Panc1 (cell line): ENCODE data around the gene ABCB6. TPM values are rescaled to one million over a fixed set of nuclear protein-coding genes. Genes with fewer than 3 reads are reported as not detected.

Experiments used
- ATAC-seq: fragments of 200-7000 bp; cut with Tn5 transposase; 2 replicates; pipeline ENCODE4 v1.9.1; 2020; ENCODE audit warnings: mild to moderate bottlenecking, moderate library complexity
- BruUV-seq: library from RNA; stranded (reverse); fragments of 400-500 nt; replicated peaks from 2 replicates; lab custom pipeline; 2021; lab: Mats Ljungman, UMichigan
- CTCF ChIA-PET: fragments of 300-600 bp; sonication (Branson Sonifier 250); formaldehyde crosslinking; loops from one replicate; lab custom pipeline; 2022; ENCODE audit warnings: antibody characterized with exemption; lab: Charles Lee
- POLR2A ChIA-PET: fragments of 300-600 bp; sonication (Branson Sonifier 250); formaldehyde crosslinking; loops from one replicate; lab custom pipeline; 2022; ENCODE audit warnings: antibody characterized with exemption; lab: Charles Lee
- DNase-seq: peaks from one replicate; pipeline ENCODE4 v3.0.0-alpha.2; 2010; ENCODE audit warnings: low read depth, low spot score
- H3K27ac ChIP-seq: 2 replicates; pipeline ENCODE4 v1.5.1; 2011; ENCODE audit warnings: mild to moderate bottlenecking, low read length, inconsistent platforms
- H3K27me3 ChIP-seq: fragments of 200-500 bp; sonication (Bioruptor generic); 2 replicates; pipeline ENCODE4 v1.6.0; 2014; ENCODE audit warnings: low read length, inconsistent platforms; ENCODE audit not compliant: control insufficient read depth, insufficient read depth
- H3K36me3 ChIP-seq: fragments of 200-500 bp; sonication (Bioruptor generic); 2 replicates; pipeline ENCODE4 v1.5.1; 2014; ENCODE audit warnings: inconsistent platforms, mild to moderate bottlenecking, low read length, moderate library complexity; ENCODE audit not compliant: control insufficient read depth, insufficient read depth
- H3K4me1 ChIP-seq: 2 replicates; pipeline ENCODE4 v1.5.1; 2011; ENCODE audit warnings: inconsistent platforms, mild to moderate bottlenecking, low read length, moderate library complexity; ENCODE audit not compliant: control insufficient read depth, insufficient read depth
- H3K4me3 ChIP-seq, 2 experiments: 2 replicates each; pipeline ENCODE4 v1.5.1; 2011 to 2012; ENCODE audit warnings: low read depth in 2 of 2, low read length in 2 of 2, mild to moderate bottlenecking in 2 of 2, inconsistent platforms in 1 of 2, moderate library complexity in 1 of 2
- H3K9me3 ChIP-seq: fragments of 200-500 bp; sonication (Bioruptor generic); 2 replicates; pipeline ENCODE4 v1.5.1; 2014; ENCODE audit warnings: low read depth, mild to moderate bottlenecking, inconsistent platforms, low read length, moderate library complexity; ENCODE audit not compliant: control insufficient read depth, insufficient read depth
- CTCF ChIP-seq: fragments of 450-650 bp; IDR thresholded peaks from 2 replicates; pipeline ENCODE4 v1.5.1; 2017; ENCODE audit warnings: mild to moderate bottlenecking
- POLR2AphosphoS5 ChIP-seq: IDR thresholded peaks from 2 replicates; pipeline ENCODE4 v1.6.1; 2012; ENCODE audit warnings: mild to moderate bottlenecking, low read depth, low read length, moderate library complexity
- REST ChIP-seq, 2 experiments: IDR thresholded peaks; 2 replicates each; pipeline ENCODE4 v1.6.1; 2011 to 2012; ENCODE audit warnings: low read depth in 2 of 2, control low read depth in 1 of 2, low read length in 1 of 2, mild to moderate bottlenecking in 1 of 2, moderate library complexity in 1 of 2; ENCODE audit not compliant: insufficient read depth in 1 of 2
- SIN3A ChIP-seq: IDR thresholded peaks from 2 replicates; pipeline ENCODE4 v1.6.1; 2012; ENCODE audit warnings: low read depth, mild to moderate bottlenecking, low read length, moderate library complexity, borderline replicate concordance; ENCODE audit not compliant: insufficient read depth
- TCF7L2 ChIP-seq: IDR thresholded peaks from 2 replicates; pipeline ENCODE4 v1.6.1; 2011; ENCODE audit warnings: mild to moderate bottlenecking, low read depth, low read length, inconsistent platforms
- in situ Hi-C: cut with HindIII; loops from 2 replicates; pipeline ENCODE4 v1.10.0; 2016; ENCODE audit warnings: low sequenced_read_pairs, low pct_unique_long_range_greater_than_20kb
- intact Hi-C: fragments of 100-400 bp; cut with micrococcal nuclease; formaldehyde crosslinking; loops from one replicate; pipeline ENCODE4 v1.10.0; 2022; ENCODE audit not compliant: unreplicated experiment
- total RNA-seq: library from RNA; stranded (reverse); gene quantifications from one replicate; pipeline ENCODE4 v1.2.1, GENCODE V29; 2021; ENCODE audit not compliant: unreplicated experiment

Gene ABCB6
- total RNA-seq, 1 experiment from 2014 or later: 19.0 TPM

DNA sequence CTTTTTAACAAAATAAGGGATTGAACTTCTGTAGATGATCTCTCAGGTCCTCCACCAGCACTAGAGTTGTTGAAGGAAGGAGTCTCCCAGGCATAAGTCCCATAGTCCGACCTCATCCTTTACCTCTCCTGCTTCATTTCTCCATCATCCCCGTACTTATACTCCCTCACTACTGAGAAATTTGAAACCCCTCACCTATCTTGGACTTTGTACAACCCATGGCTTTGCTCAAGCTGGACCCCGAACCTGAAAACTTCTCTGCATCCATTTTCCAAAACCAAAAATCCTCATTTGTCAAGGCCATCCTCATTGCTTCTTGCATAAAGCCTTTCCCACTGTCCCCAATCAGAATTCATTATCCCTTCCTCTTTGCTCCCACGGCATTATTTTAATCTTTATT lies 57.7 kb downstream of the ABCB6 start:
- CTCF ChIA-PET: no interaction called here
- Histone ChIP-seq H3K4me1 (peaks cover 5% of the 10 kb centered on the region), H3K4me3 (peak overlapping the region; percentile 61 to 77), H3K36me3 (no peaks in the 10 kb centered on the region), H3K27ac (peak overlapping the region; percentile 84), H3K9me3 (no peaks in the 10 kb centered on the region), H3K27me3 (no peaks in the 10 kb centered on the region)
- no peak for TF ChIP-seq TCF7L2
- no peak for TF ChIP-seq SIN3A
- TF ChIP-seq REST (IDR thresholded peaks at IDR 0.05; ENCODE audit: insufficient read depth in 1 of 2, low read depth in 2 of 2, low read length in 1 of 2): no peak
- in situ Hi-C loops: no loop called here
- ATAC-seq (no peak; the same call in 1 of the 2 replicates), DNase-seq (no peak)
- intact Hi-C loops: loop anchor here (2.0 to 10.0 kb wide), 2 partner anchors 54 to 134 kb away; partner anchors contain the start of gene ABCB6
- POLR2A ChIA-PET: no interaction called here
- no TSS peak for BruUV-seq

DNA sequence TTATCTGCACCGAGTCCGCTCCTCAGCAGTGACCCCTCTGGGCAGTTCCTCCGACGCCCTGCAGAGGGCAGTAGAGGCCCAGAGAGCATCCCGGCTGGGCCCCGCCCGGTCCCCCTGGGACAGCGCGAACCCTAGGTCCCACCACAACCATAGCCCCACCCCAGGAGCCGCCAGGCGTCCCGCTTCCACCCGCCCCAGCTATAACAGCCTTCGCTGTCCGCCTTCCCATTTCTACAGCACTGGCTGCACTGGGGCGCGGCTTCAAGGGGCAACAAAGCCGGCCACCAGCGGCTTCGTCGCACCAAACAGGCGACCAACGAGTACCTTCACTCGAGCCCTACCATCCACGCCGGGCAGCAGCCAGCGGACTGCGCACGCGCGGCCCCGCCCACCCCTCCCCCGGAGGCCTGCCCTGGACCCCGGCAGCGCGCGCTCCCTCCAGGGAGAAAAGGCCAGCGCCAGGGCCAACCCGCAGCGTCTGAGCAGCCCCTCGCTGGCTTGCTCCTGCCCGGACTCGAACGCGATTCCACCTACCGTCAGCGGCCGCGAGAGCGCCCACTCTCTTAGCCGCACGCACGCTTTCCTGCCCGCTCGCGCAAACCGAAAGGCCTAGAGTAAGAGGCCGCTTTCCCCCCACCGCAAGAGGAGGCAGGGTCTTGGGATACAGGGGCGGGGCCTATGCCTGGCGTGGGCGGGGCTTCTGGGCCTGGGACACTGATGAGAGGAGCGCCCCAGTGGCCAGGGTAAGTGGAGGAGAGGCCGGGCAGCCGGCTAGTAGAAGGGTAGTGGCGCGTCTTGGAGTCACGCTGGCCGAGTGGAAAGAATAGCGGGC lies 58.4 kb downstream of the ABCB6 start, which contains the start of gene NHEJ1:
Gene NHEJ1, minus strand, starts transcription at position 630 of the 832 bp plus-strand sequence. CDS start 2,453 bp downstream, outside the sequence.
- TF ChIP-seq CTCF (peak; percentile 98), SIN3A (peak; percentile 71; the same call in 1 of the 2 replicates), TCF7L2 (no peak), REST (IDR thresholded peaks at IDR 0.05; ENCODE audit: insufficient read depth in 1 of 2, low read depth in 2 of 2, low read length in 1 of 2) (peak in 1 of 2 experiments; percentile 11; a peak in 1 of 4 replicates), POLR2AphosphoS5 (peak; percentile 89)
- ChIA-PET CTCF (no interaction called here), POLR2A (no interaction called here)
- Histone ChIP-seq H3K36me3 (no peaks in the 10 kb centered on the region), H3K9me3 (no peaks in the 10 kb centered on the region), H3K27me3 (no peaks in the 10 kb centered on the region), H3K4me1 (peaks cover 5% of the 10 kb centered on the region), H3K4me3 (peak within 1 kb of the TSS; percentile 61 to 77), H3K27ac (peak within 1 kb of the TSS; percentile 84)
- DNase-seq: peak; percentile 75
- intact Hi-C loops: loop anchor here (2.0 to 10.0 kb wide), 2 partner anchors 54 to 134 kb away; partner anchors contain the start of gene ABCB6
- ATAC-seq: peak; percentile 97
- BruUV-seq: no TSS peak
- in situ Hi-C loops: no loop called here

Other genes with a start within 250 kb of the ABCB6 start
- not detected for gene FEV, start 233.8 kb downstream of the ABCB6 start, total RNA-seq
- not detected for gene CRYBA2, start 225.5 kb downstream of the ABCB6 start, total RNA-seq
- gene CFAP65, start 177.4 kb downstream of the ABCB6 start, total RNA-seq: 0.33 TPM
- gene IHH, start 158.0 kb downstream of the ABCB6 start, total RNA-seq: 0.23 TPM
- 18.2 TPM for gene NHEJ1, start 58.1 kb downstream of the ABCB6 start, total RNA-seq
- gene SLC23A3, start 48.9 kb downstream of the ABCB6 start, total RNA-seq: 3.3 TPM
- gene CNPPD1, start 42.0 kb downstream of the ABCB6 start, total RNA-seq: 55.7 TPM
- 106 TPM for gene RETREG2, start 40.7 kb downstream of the ABCB6 start, total RNA-seq
- 43.2 TPM for gene ZFAND2B, start 12.2 kb downstream of the ABCB6 start, total RNA-seq
- gene ATG9A, start 10.7 kb upstream of the ABCB6 start, total RNA-seq: 75.1 TPM
- gene ANKZF1, start 10.8 kb upstream of the ABCB6 start, total RNA-seq: 36.2 TPM
- 8.1 TPM for gene GLB1L, start 26.5 kb upstream of the ABCB6 start, total RNA-seq
- 29.9 TPM for gene STK16, start 26.5 kb upstream of the ABCB6 start, total RNA-seq
- gene TUBA4B, start 34.3 kb upstream of the ABCB6 start, total RNA-seq: not detected
- gene TUBA4A, start 35.0 kb upstream of the ABCB6 start, total RNA-seq: 12.9 TPM
- 66.2 TPM for gene DNAJB2, start 60.4 kb upstream of the ABCB6 start, total RNA-seq
- not detected for gene PTPRN, start 90.4 kb upstream of the ABCB6 start, total RNA-seq
- not detected for gene RESP18, start 113.8 kb upstream of the ABCB6 start, total RNA-seq
- 107 TPM for gene DNPEP, start 169.0 kb upstream of the ABCB6 start, total RNA-seq
- gene DES, start 199.4 kb upstream of the ABCB6 start, total RNA-seq: 0.69 TPM
- 3.4 TPM for gene SPEG, start 215.9 kb upstream of the ABCB6 start, total RNA-seq